Measurements from ENCODE around the gene FRMD4A.

- TF ChIP-seq CTCF (IDR thresholded peaks at IDR 0.05; ENCODE audit: borderline replicate concordance, extremely low read depth, low read length, poor library complexity, severe bottlenecking) (no peak), EZH2 (IDR thresholded peaks at IDR 0.05; ENCODE audit: borderline replicate concordance, low read depth, low read length, severe bottlenecking) (no peak)
Measured at GRCh38 chr10:13902868-13903587, 427.7 kb downstream of the FRMD4A start.
